SK-N-SH treated with all-trans-retinoic acid at 6 μM for 48 hours (cell line): ENCODE data around the gene TNK2.
"Not testable (repeated sequence)": the region's sequence is repeated elsewhere in the genome, so short reads cannot be mapped to it uniquely, and the experiment has no call there.

Source experiments
- ARNTL ChIP-seq: fragments of 450-650 bp; formaldehyde crosslinking; IDR thresholded peaks from 2 replicates; pipeline ENCODE4 v1.5.0; 2020; ENCODE audit warnings: low read depth, mild to moderate bottlenecking, moderate library complexity, borderline replicate concordance
- ESRRG ChIP-seq: fragments of 250-450 bp; sonication (Bioruptor Pico); IDR thresholded peaks from 2 replicates; pipeline ENCODE4 v1.6.1; 2021; ENCODE audit warnings: mild to moderate bottlenecking
- OSR1 ChIP-seq: fragments of 250-450 bp; sonication (Bioruptor Pico); IDR thresholded peaks from 2 replicates; pipeline ENCODE4 v1.8.0; 2022; ENCODE audit warnings: moderate library complexity, mild to moderate bottlenecking, inconsistent platforms
- PPARA ChIP-seq: fragments of 250-450 bp; sonication (Bioruptor Pico); IDR thresholded peaks from 2 replicates; pipeline ENCODE4 v1.5.0; 2020; ENCODE audit warnings: mild to moderate bottlenecking, borderline replicate concordance
- RARB ChIP-seq: fragments of 250-450 bp; sonication (Bioruptor Pico); IDR thresholded peaks from 2 replicates; pipeline ENCODE4 v1.8.0; 2021; ENCODE audit warnings: mild to moderate bottlenecking, moderate library complexity
- SNAI2 ChIP-seq: fragments of 250-450 bp; sonication (Bioruptor Pico); IDR thresholded peaks from 2 replicates; pipeline ENCODE4 v1.5.0; 2020; ENCODE audit warnings: mild to moderate bottlenecking, moderate library complexity
- TCF4 ChIP-seq: fragments of 250-450 bp; sonication (Bioruptor Pico); IDR thresholded peaks from 2 replicates; pipeline ENCODE4 v1.8.0; 2021; ENCODE audit warnings: mild to moderate bottlenecking, moderate library complexity, borderline replicate concordance
- ZFP3 ChIP-seq: fragments of 250-450 bp; sonication (Bioruptor Pico); IDR thresholded peaks from 2 replicates; pipeline ENCODE4 v1.5.0; 2020; ENCODE audit warnings: mild to moderate bottlenecking, moderate library complexity
- ZFP30 ChIP-seq: fragments of 450-650 bp; formaldehyde crosslinking; IDR thresholded peaks from 2 replicates; pipeline ENCODE4 v1.5.0; 2022; ENCODE audit warnings: mild to moderate bottlenecking, moderate library complexity
- ZNF70 ChIP-seq: fragments of 450-650 bp; formaldehyde crosslinking; IDR thresholded peaks from 2 replicates; pipeline ENCODE4 v1.5.0; 2020; ENCODE audit warnings: mild to moderate bottlenecking, moderate library complexity
- TF ChIP-seq, protein P1 (sequence below): fragments of 250-450 bp; sonication (Bioruptor Pico); IDR thresholded peaks from 2 replicates; pipeline ENCODE4 v1.5.1; 2020; ENCODE audit warnings: low read depth, mild to moderate bottlenecking, moderate library complexity
- TF ChIP-seq, protein P2 (sequence below): fragments of 250-450 bp; sonication (Bioruptor Pico); IDR thresholded peaks from 2 replicates; pipeline ENCODE4 v1.8.0; 2020; ENCODE audit warnings: mild to moderate bottlenecking, moderate library complexity, borderline replicate concordance
- TF ChIP-seq, protein P3 (sequence below): fragments of 250-450 bp; sonication (Bioruptor Pico); IDR thresholded peaks from 2 replicates; pipeline ENCODE4 v1.5.1; 2021; ENCODE audit warnings: mild to moderate bottlenecking, moderate library complexity

DNA sequence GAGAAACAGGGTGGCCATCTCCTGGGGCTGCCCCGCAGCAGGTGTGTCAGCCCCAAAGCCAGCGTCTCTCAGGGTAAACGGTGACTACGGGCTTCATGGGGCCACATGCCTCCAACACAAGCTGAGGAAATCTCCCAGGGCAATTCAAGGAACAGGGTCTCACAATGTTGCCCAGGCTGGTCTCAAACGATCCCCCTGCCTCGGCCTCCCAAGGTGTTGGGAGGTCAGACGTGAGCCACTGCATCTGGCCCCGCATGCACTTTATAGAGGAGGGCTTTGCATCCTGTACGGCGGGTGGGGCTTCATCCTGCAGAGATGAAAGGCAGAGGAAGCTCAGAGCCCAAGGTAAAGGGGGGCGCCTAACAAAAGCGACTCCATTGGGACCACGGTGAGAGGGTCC is 42.4 kb upstream of the TNK2 start:
- not testable (repeated sequence) for TF ChIP-seq SNAI2 (CRISPR knock-in tag); RARB (CRISPR knock-in tag); OSR1 (CRISPR knock-in tag); ARNTL (CRISPR knock-in tag); ZFP30 (CRISPR knock-in tag); ZFP3 (CRISPR knock-in tag); TCF4 (CRISPR knock-in tag); ESRRG; PPARA (CRISPR knock-in tag); ZNF70 (CRISPR knock-in tag)
- TF ChIP-seq, protein P1, sequence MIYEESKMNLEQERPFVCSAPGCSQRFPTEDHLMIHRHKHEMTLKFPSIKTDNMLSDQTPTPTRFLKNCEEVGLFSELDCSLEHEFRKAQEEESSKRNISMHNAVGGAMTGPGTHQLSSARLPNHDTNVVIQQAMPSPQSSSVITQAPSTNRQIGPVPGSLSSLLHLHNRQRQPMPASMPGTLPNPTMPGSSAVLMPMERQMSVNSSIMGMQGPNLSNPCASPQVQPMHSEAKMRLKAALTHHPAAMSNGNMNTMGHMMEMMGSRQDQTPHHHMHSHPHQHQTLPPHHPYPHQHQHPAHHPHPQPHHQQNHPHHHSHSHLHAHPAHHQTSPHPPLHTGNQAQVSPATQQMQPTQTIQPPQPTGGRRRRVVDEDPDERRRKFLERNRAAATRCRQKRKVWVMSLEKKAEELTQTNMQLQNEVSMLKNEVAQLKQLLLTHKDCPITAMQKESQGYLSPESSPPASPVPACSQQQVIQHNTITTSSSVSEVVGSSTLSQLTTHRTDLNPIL (CRISPR knock-in tag), result not testable (repeated sequence)
- TF ChIP-seq, protein P2, sequence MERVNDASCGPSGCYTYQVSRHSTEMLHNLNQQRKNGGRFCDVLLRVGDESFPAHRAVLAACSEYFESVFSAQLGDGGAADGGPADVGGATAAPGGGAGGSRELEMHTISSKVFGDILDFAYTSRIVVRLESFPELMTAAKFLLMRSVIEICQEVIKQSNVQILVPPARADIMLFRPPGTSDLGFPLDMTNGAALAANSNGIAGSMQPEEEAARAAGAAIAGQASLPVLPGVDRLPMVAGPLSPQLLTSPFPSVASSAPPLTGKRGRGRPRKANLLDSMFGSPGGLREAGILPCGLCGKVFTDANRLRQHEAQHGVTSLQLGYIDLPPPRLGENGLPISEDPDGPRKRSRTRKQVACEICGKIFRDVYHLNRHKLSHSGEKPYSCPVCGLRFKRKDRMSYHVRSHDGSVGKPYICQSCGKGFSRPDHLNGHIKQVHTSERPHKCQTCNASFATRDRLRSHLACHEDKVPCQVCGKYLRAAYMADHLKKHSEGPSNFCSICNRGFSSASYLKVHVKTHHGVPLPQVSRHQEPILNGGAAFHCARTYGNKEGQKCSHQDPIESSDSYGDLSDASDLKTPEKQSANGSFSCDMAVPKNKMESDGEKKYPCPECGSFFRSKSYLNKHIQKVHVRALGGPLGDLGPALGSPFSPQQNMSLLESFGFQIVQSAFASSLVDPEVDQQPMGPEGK (CRISPR knock-in tag), result not testable (repeated sequence)
- TF ChIP-seq, protein P3, sequence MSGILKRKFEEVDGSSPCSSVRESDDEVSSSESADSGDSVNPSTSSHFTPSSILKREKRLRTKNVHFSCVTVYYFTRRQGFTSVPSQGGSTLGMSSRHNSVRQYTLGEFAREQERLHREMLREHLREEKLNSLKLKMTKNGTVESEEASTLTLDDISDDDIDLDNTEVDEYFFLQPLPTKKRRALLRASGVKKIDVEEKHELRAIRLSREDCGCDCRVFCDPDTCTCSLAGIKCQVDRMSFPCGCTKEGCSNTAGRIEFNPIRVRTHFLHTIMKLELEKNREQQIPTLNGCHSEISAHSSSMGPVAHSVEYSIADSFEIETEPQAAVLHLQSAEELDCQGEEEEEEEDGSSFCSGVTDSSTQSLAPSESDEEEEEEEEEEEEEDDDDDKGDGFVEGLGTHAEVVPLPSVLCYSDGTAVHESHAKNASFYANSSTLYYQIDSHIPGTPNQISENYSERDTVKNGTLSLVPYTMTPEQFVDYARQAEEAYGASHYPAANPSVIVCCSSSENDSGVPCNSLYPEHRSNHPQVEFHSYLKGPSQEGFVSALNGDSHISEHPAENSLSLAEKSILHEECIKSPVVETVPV (CRISPR knock-in tag), result not testable (repeated sequence)
